Chondrocyte (in vitro differentiated cells): Measurements from ENCODE around the gene USP15. TPM values are rescaled to one million over a fixed set of nuclear protein-coding genes. Genes with fewer than 3 reads are reported as not detected.

ENCODE experiments used
- DNase-seq: peaks from one replicate; pipeline ENCODE4 v3.0.0; 2021; ENCODE audit warnings: mixed read lengths, low spot score
- H3K27ac Mint-ChIP-seq: one replicate; pipeline ENCODE4 v1.8.0; 2021; ENCODE audit warnings: mild to moderate bottlenecking, moderate library complexity, mixed read lengths; ENCODE audit not compliant: unreplicated experiment
- H3K27me3 Mint-ChIP-seq: 2 replicates; pipeline ENCODE4 v1.8.0; 2021; ENCODE audit warnings: low read depth, mixed read lengths
- H3K36me3 Mint-ChIP-seq: 2 replicates; pipeline ENCODE4 v1.8.0; 2021; ENCODE audit warnings: low read depth, mixed read lengths
- H3K4me1 Mint-ChIP-seq: 2 replicates; pipeline ENCODE4 v1.8.0; 2021; ENCODE audit warnings: low read depth, mild to moderate bottlenecking, mixed read lengths
- H3K4me3 Mint-ChIP-seq: one replicate; pipeline ENCODE4 v1.8.0; 2021; ENCODE audit warnings: mild to moderate bottlenecking, moderate library complexity, mixed read lengths; ENCODE audit not compliant: unreplicated experiment
- H3K9me3 Mint-ChIP-seq: 2 replicates; pipeline ENCODE4 v1.8.0; 2021; ENCODE audit warnings: low read depth, mixed read lengths
- total RNA-seq: library from RNA; stranded (reverse); gene quantifications from 3 replicates; pipeline ENCODE4 v1.2.1, GENCODE V29; 2021
- TF ChIP-seq, protein P1 (sequence below): fragments of 200-600 bp; sonication (generic); IDR thresholded peaks from 2 replicates; pipeline ENCODE4 v1.5.0; 2021; ENCODE audit warnings: antibody characterized with exemption, mild to moderate bottlenecking, moderate library complexity

Gene USP15
- total RNA-seq, 1 donor from 2014 or later = 48.2 TPM

DNA sequence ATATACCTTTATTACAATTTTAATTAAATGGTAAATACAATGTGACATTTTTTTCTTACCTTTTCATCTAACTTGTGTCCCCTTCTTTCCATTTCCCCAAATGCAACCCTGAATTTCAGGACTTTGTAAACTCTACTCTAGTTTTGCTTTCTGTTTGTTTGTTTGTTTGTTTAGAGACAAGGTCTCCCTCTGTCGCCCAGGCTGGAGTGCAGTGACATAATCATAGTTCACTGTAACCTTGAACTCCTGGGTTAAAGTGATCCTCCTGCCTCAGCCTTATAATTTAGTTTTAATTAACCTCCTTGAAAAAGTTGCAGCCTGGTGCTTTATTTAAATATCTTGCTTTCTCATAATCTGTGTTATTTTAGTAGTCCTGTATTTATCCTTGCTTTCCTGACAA, 147.4 kb downstream of the USP15 start:
- Mint-ChIP-seq H3K4me1 (no peaks in the 10 kb centered on the region), H3K4me3 (no peak overlapping the region), H3K27me3 (no peaks in the 10 kb centered on the region), H3K27ac (no peak overlapping the region), H3K9me3 (no peaks in the 10 kb centered on the region), H3K36me3 (peaks cover 12% of the 10 kb centered on the region)
- DNase-seq = no peak
- TF ChIP-seq, protein P1, sequence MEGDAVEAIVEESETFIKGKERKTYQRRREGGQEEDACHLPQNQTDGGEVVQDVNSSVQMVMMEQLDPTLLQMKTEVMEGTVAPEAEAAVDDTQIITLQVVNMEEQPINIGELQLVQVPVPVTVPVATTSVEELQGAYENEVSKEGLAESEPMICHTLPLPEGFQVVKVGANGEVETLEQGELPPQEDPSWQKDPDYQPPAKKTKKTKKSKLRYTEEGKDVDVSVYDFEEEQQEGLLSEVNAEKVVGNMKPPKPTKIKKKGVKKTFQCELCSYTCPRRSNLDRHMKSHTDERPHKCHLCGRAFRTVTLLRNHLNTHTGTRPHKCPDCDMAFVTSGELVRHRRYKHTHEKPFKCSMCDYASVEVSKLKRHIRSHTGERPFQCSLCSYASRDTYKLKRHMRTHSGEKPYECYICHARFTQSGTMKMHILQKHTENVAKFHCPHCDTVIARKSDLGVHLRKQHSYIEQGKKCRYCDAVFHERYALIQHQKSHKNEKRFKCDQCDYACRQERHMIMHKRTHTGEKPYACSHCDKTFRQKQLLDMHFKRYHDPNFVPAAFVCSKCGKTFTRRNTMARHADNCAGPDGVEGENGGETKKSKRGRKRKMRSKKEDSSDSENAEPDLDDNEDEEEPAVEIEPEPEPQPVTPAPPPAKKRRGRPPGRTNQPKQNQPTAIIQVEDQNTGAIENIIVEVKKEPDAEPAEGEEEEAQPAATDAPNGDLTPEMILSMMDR = no peak

DNA sequence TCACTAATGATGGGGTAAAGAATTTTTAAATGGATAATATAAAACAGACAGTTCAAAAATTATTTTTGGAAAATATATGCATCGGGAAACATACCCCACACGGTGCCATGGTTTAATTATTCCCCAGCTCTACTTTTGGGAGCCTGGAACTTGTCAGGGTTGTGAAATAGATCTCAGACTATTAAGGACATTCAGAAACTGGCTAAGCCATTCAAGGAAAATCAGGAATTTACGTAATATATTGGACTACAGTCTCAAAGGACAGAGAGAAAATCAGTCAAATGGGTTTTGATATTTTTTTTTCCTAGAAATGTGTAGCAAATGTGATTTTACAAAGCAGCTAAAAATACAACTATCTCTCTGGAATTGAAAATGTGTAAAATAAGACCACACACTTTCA, 148.9 kb downstream of the USP15 start:
- TF ChIP-seq, protein P1 = no peak
- no peak overlapping the region for H3K4me3 Mint-ChIP-seq
- no peak for DNase-seq
- peaks cover 3% of the 10 kb centered on the region for H3K9me3 Mint-ChIP-seq
- H3K4me1 Mint-ChIP-seq = no peaks in the 10 kb centered on the region
- no peak overlapping the region for H3K27ac Mint-ChIP-seq
- no peaks in the 10 kb centered on the region for H3K27me3 Mint-ChIP-seq
- peaks cover 8% of the 10 kb centered on the region for H3K36me3 Mint-ChIP-seq

DNA sequence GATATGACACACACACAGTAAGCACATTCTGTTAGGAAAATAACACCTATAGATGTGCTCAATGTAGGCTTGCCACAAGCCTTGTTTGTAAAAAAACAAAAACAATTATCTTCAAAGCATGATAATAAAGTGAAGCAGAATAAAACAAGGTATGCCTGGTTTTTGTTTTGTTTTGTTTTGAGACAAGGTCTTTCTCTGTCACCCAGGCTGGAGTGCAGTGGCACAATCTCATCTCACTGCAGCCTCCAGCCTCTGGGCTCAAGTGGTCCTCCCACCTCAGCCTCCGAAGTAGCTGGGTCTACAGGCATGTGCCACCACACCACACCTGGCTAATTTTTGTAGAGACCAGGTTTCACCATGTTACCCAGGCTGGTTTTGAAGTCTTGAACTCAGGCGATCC, 154.0 kb downstream of the USP15 start:
- Mint-ChIP-seq H3K4me1 (no peaks in the 10 kb centered on the region), H3K27me3 (no peaks in the 10 kb centered on the region), H3K9me3 (peaks cover 23% of the 10 kb centered on the region), H3K4me3 (no peak overlapping the region), H3K27ac (no peak overlapping the region), H3K36me3 (peaks cover 6% of the 10 kb centered on the region)
- DNase-seq = no peak
- TF ChIP-seq, protein P1 = no peak

DNA sequence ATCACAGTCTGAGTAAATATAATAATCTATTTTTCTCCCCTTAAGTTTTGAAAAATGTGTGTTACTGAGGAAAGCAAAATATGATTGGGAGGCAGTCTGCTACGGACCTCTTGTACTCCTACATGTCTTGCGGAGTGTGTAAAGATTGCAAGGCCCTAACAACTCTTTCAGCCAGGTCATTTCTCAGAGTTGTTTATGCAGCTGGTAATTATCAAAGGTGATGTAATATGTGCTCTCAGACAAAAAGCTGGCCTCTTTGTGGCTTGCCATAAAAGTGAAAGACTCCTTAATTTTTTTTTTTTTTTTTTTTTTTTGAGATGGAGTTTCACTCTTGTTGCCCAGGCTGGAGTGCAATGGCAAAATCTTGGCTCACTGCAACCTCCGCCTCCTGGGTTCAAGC, 165.9 kb downstream of the USP15 start:
- TF ChIP-seq, protein P1 = no peak
- no peaks in the 10 kb centered on the region for H3K4me1 Mint-ChIP-seq
- no peak for DNase-seq
- H3K27me3 Mint-ChIP-seq = peaks cover 10% of the 10 kb centered on the region
- peaks cover 16% of the 10 kb centered on the region for H3K36me3 Mint-ChIP-seq
- H3K9me3 Mint-ChIP-seq = peaks cover 48% of the 10 kb centered on the region
- no peak overlapping the region for H3K27ac Mint-ChIP-seq
- no peak overlapping the region for H3K4me3 Mint-ChIP-seq

DNA sequence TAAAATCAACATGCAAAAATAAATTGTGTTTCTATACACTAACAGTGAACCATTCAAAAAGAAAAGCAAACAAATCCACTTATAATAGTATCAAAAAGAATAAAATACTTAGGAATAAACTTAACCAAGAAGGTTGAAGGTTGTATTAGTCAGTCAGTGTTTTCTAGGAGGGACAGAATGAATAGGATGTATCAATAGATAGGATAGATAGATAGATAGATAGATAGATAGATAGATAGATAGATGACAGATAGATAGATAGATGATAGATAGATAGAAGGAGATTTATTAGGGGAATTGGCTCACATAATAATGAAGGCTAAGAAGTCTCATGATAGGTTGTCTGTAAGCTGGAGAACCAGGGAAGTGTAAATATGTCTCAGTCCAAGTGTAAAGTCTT, 169.3 kb downstream of the USP15 start:
- H3K27ac Mint-ChIP-seq = no peak overlapping the region
- TF ChIP-seq, protein P1 = no peak
- H3K4me3 Mint-ChIP-seq = no peak overlapping the region
- peaks cover 28% of the 10 kb centered on the region for H3K27me3 Mint-ChIP-seq
- H3K9me3 Mint-ChIP-seq = peaks cover 26% of the 10 kb centered on the region
- peaks cover 10% of the 10 kb centered on the region for H3K36me3 Mint-ChIP-seq
- no peaks in the 10 kb centered on the region for H3K4me1 Mint-ChIP-seq
- DNase-seq = no peak
